Measurements from ENCODE around the gene DSN1.
A peak's percentile ranks its signal among the peaks of the same experiment; 100 is the strongest.

DSN1 gene

DNA sequence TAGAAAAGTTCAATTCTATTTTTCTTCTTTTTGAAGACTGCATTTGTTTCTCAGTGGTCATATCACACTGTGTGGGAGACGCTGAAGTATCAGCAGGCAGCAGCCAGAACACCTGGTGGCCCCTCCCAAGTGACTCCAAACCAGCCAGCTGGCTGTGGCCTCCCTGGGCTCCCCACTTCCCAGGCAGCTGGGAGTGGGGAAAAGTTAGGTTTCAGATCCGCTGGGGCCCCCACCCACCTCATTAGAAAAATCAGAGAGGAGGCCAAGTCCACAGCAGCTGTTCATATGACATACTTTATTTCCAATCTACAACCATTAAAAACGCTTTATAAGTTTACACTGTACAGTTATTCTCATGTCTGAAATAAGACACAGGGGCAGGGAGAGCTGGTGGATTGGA, 3.6 kb upstream of the DSN1 start:
- TF ChIP-seq, protein P1, sequence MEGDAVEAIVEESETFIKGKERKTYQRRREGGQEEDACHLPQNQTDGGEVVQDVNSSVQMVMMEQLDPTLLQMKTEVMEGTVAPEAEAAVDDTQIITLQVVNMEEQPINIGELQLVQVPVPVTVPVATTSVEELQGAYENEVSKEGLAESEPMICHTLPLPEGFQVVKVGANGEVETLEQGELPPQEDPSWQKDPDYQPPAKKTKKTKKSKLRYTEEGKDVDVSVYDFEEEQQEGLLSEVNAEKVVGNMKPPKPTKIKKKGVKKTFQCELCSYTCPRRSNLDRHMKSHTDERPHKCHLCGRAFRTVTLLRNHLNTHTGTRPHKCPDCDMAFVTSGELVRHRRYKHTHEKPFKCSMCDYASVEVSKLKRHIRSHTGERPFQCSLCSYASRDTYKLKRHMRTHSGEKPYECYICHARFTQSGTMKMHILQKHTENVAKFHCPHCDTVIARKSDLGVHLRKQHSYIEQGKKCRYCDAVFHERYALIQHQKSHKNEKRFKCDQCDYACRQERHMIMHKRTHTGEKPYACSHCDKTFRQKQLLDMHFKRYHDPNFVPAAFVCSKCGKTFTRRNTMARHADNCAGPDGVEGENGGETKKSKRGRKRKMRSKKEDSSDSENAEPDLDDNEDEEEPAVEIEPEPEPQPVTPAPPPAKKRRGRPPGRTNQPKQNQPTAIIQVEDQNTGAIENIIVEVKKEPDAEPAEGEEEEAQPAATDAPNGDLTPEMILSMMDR (IDR thresholded peaks at IDR 0.05; ENCODE audit: borderline replicate concordance, insufficient read depth, low read depth, low read length), result no peak
- H3K4me3 ChIP-seq (ENCODE audit: low read depth, low read length), result no peak overlapping the region

DNA sequence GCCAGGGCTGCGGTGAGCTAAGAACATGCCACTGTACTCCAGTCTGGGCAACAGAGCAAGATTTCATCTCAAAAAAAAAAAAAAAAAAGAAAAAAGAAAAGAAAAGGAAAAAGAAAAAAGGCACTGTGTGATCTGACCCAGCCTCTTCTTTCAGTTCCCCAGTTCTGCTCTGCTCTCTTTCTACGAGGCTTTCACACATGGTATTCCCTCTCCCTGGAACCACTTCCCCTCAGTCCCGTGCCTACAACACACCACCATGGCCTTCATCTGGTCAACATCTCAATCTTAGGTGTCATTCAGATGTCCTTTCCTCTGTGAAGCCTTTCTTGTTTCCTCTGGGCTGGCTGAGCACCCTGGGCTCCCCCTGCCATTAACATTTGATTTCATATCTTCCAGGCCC, 2.3 kb upstream of the DSN1 start:
- TF ChIP-seq, protein P1 (IDR thresholded peaks at IDR 0.05; ENCODE audit: borderline replicate concordance, insufficient read depth, low read depth, low read length), result no peak
- no peak overlapping the region for H3K4me3 ChIP-seq (ENCODE audit: low read depth, low read length)

DNA sequence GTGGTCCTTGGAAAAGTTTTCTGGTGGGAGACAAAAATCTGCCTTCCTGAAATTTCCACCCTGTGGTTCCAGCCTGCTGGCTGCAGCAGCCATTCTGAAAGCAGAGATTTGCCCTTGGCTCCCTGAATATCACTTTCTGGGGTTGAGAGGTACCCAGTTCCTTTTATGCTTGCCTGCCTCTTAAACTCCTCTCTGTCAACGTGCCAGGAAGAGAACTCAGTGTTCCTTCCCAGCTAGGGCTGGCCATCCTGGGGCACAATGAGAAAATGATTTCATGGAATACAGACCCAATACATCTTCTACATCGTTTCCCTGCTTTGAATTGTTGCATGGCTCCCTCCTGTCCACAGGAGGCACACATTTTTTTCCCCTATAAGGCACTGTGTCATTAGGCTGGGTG, 1.6 kb upstream of the DSN1 start:
- no peak overlapping the region for H3K4me3 ChIP-seq (ENCODE audit: low read depth, low read length)
- TF ChIP-seq, protein P1 (IDR thresholded peaks at IDR 0.05; ENCODE audit: borderline replicate concordance, insufficient read depth, low read depth, low read length), result no peak

DNA sequence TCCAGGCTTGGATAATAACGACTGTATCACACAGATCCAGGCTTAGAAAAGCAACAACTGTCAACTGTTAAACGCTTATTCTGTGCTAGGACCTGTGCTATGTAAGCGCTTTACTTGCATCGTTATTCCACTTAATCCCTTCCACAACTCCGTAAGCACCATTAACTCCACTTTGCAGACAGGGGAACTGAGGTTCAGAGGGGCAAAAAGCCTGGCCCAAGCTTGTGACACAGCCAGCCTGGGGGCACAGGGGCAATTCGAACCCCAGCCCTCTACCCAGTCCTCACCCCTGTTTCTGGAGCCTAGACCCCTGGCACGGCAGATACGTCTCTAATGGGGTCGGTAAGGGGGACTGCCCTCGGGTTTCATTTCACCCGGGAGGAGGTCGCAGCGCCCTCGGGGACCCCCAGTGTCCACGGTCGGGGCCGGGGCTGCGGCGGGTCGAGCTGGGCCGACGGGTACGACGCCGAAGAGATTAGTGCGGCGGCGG, 411 bp downstream of the DSN1 start:
- TF ChIP-seq, protein P1 (IDR thresholded peaks at IDR 0.05; ENCODE audit: borderline replicate concordance, insufficient read depth, low read depth, low read length), result no peak
- peak overlapping the region; percentile 72 for H3K4me3 ChIP-seq (ENCODE audit: low read depth, low read length)

DNA sequence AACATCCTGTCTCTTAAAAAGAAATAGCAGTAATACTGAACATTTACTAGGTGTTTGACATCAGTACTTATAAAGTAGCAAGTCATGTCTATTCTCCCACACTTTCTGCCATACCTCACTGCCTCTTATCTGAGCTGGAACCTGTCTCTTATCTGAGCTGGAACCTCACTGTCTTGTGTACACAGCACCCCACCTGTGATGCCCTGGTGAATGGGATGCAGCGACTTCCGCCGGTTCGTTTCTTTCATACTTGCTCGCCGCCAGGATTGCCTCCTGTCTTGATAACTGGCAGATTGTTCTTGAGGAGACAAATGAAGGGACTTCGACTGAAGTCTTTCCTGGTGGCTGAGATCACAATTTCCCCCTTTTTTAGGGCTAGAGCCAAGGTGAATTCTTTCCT, 2.9 kb downstream of the DSN1 start:
- no peak overlapping the region for H3K4me3 ChIP-seq (ENCODE audit: low read depth, low read length)
- TF ChIP-seq, protein P1 (IDR thresholded peaks at IDR 0.05; ENCODE audit: borderline replicate concordance, insufficient read depth, low read depth, low read length), result no peak

DNA sequence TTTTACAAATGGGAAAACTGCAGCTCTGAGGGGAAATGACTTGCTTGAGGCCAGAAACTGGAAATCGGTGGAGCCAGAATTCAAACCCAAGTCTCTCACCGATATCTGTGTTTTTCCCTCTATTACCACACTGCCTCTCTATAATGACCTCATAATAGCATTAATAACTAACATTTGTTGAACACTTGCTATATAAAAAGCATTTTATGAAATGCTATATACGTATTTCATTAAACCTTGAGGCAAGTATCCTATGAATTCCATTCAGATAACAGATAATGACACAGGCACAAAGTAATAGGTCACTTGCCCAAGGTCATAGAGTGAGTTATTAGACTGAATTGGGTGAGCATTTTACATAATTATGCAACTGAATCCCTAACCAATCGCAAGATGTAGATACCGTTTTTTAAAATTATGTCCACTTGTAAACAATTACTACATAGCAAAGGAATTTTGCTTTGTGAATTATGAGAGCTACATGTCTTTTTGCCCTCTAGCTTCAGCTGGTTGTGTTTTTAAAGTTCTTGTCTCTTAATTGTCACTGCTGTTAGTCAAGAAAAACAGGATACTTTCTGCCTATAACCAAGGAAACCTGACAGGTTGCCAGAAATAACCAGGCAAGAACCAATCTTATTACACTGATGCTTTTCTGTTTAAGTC, 4.7 kb downstream of the DSN1 start:
- TF ChIP-seq, protein P1 (IDR thresholded peaks at IDR 0.05; ENCODE audit: borderline replicate concordance, insufficient read depth, low read depth, low read length), result no peak
- no peak overlapping the region for H3K4me3 ChIP-seq (ENCODE audit: low read depth, low read length)

DNA sequence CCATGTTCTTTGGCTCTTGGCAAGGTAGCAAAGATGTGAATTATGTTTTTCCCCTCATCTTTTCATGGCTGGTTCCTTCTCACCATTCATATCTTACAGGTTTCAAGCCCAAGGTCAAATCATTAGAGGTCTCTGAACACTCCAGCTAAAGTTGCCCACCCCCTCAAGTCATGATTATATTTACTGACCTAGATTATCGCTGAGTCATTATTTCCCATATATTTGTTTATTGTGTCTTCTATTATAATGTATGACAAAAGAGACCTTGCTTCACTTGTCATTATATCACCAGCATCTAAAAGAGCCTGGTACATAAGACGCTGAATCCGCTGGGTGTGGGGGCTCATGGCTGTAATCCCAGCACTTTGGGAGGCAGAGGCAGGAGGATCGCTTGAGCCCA, 12.4 kb downstream of the DSN1 start:
- H3K4me3 ChIP-seq (ENCODE audit: low read depth, low read length), result no peak overlapping the region
- TF ChIP-seq, protein P1 (IDR thresholded peaks at IDR 0.05; ENCODE audit: borderline replicate concordance, insufficient read depth, low read depth, low read length), result no peak
